SK-N-MC (cell line): ENCODE data around the gene PTRH2.
A peak's percentile ranks its signal among the peaks of the same experiment; 100 is the strongest.
"Not testable (repeated sequence)": the region's sequence is repeated elsewhere in the genome, so short reads cannot be mapped to it uniquely, and the experiment has no call there.

Experiments
- DNase-seq: peaks from one replicate; pipeline ENCODE4 v3.0.0-alpha.2; 2011; ENCODE audit warnings: low read depth, low spot score
- H3K27ac ChIP-seq: fragments of 200-600 bp; sonication (generic); 2 replicates; pipeline ENCODE4 v1.5.1; 2016; ENCODE audit warnings: mixed run types
- H3K36me3 ChIP-seq: fragments of 200-600 bp; sonication (generic); 2 replicates; pipeline ENCODE4 v1.6.1; 2017; ENCODE audit warnings: antibody characterized with exemption, low read length, mixed read lengths; ENCODE audit not compliant: insufficient read depth
- H3K4me3 ChIP-seq: fragments of 200-600 bp; sonication (generic); 2 replicates; pipeline ENCODE4 v1.5.1; 2016
- H3K9ac ChIP-seq: fragments of 200-600 bp; sonication (generic); 2 replicates; pipeline ENCODE4 v1.8.0; 2017; ENCODE audit warnings: mixed run types, mixed read lengths; ENCODE audit not compliant: insufficient read length
- H3K9me3 ChIP-seq: fragments of 200-600 bp; sonication (generic); 2 replicates; pipeline ENCODE4 v1.6.1; 2017; ENCODE audit warnings: low read depth, mild to moderate bottlenecking, antibody characterized with exemption, low read length, moderate library complexity, mixed read lengths
- EZH2 ChIP-seq: fragments of 200-600 bp; sonication (generic); IDR thresholded peaks from one replicate; pipeline ENCODE4 v1.6.1; 2017; ENCODE audit warnings: antibody characterized with exemption
- FOXP2 ChIP-seq: optimal IDR thresholded peaks from 2 replicates; pipeline ENCODE3; 2011; ENCODE audit warnings: mild to moderate bottlenecking, moderate library complexity; ENCODE audit not compliant: insufficient read depth; ENCODE audit errors: extremely low read length, control extremely low read depth
- POLR2AphosphoS5 ChIP-seq: IDR thresholded peaks from 2 replicates; pipeline ENCODE4 v1.6.1; 2012; ENCODE audit warnings: mild to moderate bottlenecking, low read depth, low read length, borderline replicate concordance

Gene PTRH2

GRCh38 chr17:59707149-59707970 is at the start of gene PTRH2, which contains the start of gene VMP1:
PTRH2 (minus strand) TSS chr17:59707430; CDS start chr17:59697978, 9,452 bp downstream.
VMP1 (plus strand) TSS chr17:59707654; CDS start chr17:59731447, 23,793 bp downstream.
- DNase-seq: peak; percentile 98
- H3K4me3 ChIP-seq: peak within 1 kb of the TSS; percentile 100
- TF ChIP-seq FOXP2 (peak; percentile 90), POLR2AphosphoS5 (peak; percentile 98), EZH2 (no peak)
- peak within 1 kb of the TSS; percentile 96 for H3K27ac ChIP-seq
- H3K9me3 ChIP-seq: no peaks in the 10 kb centered on the region
- H3K9ac ChIP-seq: peak within 1 kb of the TSS; percentile 100
- H3K36me3 ChIP-seq: peaks cover 30% of the 10 kb centered on the region

DNA sequence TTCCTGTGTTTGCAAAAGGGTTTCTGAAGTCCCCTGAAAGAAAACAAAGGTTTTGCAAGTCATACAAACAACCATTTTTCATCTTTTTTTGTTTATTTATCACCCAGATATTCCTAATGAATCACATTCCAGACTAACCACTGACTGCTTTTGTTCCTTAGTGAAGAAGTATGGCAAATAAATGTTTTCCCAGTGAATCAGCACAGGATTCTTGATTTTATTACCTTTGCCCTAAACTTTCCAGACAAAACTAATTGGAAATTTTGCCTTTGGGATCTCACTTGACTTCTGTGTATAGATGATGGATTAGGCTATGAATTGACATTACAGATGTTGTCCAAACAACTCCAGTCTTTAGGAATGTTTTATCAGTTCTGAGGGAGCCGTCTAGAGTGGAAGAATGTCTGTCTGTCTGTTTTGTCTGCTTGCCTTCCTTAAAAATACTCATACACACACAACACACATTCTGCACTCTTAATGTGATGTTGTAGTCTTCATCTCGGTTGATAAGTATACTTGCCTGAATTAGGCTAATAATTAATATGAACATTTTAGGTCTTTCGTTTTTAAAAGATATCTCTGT is 49.1 kb upstream of the PTRH2 start:
- no peak for DNase-seq
- Histone ChIP-seq H3K9me3 (no peaks in the 10 kb centered on the region), H3K9ac (peak overlapping the region; percentile 21), H3K27ac (0 out of 2 replicates have a peak overlapping the region, but pooled peaks have one; percentile 52), H3K4me3 (no peak overlapping the region), H3K36me3 (peaks cover 11% of the 10 kb centered on the region)
- TF ChIP-seq EZH2 (no peak), FOXP2 (no peak), POLR2AphosphoS5 (no peak)

GRCh38 chr17:59755069-59755468 is 47.8 kb upstream of the PTRH2 start:
- H3K9ac ChIP-seq, H3K4me3 ChIP-seq, H3K9me3 ChIP-seq, DNase-seq: not testable (repeated sequence)
- Histone ChIP-seq H3K36me3 (peaks cover 11% of the 10 kb centered on the region), H3K27ac (peak overlapping the region; percentile 63; the same call in 1 of the 2 replicates)

DNA sequence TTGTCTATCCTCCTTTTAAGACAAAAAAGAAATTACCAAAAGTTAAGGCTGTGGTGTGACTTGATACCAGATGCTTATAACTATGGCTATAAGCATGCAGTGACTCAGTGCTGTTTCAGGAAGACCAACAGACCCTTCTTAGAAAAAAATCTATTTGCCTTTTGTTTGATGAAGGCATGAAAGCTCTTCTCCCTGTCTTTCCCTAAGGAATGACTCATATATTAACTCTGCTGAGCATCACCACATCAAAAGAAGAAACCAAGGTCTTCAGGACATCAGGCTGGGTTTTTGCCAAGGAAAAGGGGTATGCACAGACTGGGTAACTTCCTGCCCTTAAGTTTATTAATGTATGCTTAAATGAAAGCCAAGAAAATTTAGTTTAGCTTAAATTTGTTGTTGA is 47.3 kb upstream of the PTRH2 start:
- Histone ChIP-seq H3K36me3 (peaks cover 11% of the 10 kb centered on the region), H3K9me3 (no peaks in the 10 kb centered on the region), H3K4me3 (no peak overlapping the region), H3K9ac (no peak overlapping the region), H3K27ac (peak overlapping the region; percentile 63; the same call in 1 of the 2 replicates)
- no peak for DNase-seq
- TF ChIP-seq FOXP2 (no peak), EZH2 (no peak), POLR2AphosphoS5 (no peak)

DNA sequence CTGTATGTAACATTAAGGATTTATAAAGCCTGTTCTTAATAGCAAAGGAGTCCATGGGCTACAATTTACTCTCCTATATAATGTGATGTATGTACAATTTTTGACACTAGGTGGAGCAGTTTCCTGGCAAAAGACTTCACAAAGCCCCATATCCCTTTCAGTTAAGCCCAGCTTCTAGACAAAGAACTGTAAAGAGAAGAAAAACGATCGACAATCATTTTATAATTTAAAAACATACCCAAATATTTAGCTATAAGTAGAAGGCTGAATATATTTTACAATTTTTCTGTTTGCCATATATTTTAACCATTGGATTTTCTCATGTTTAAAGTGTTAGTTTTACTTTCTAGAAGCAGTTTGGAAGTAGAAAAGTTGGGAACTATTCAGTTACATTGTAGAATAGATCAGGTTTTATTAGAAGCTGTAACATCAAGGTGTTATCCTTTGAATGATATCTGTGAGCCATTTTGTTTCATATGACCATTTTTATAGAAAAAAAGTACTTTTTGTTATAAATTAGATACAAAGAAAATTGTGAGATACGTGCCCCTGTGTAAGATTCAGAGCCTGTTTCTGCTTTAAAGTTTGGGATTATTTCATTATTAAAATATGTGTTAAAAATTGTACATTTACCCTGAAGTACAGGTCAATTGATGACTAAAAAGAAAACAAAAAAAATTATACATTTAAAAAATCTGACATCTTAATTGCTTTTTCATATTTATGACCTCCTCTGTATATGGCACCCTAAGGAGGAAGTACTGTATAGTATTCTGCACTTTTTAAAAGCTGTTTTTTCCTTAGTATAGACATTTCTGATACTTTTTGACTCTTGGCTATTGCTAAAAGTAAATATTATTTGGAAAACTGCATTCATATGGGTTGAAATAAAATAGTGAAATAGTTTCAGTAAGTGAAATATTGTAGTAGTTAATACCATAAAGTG is 46.6 kb upstream of the PTRH2 start:
- H3K36me3 ChIP-seq: peaks cover 10% of the 10 kb centered on the region
- no peak for TF ChIP-seq FOXP2
- no peak for TF ChIP-seq EZH2
- TF ChIP-seq POLR2AphosphoS5: no peak
- DNase-seq: peak; percentile 90
- H3K9me3 ChIP-seq: no peaks in the 10 kb centered on the region
- H3K4me3 ChIP-seq: peak overlapping the region; percentile 34; the same call in 1 of the 2 replicates
- peak overlapping the region; percentile 63; the same call in 1 of the 2 replicates for H3K27ac ChIP-seq
- peak overlapping the region; percentile 59 for H3K9ac ChIP-seq

DNA sequence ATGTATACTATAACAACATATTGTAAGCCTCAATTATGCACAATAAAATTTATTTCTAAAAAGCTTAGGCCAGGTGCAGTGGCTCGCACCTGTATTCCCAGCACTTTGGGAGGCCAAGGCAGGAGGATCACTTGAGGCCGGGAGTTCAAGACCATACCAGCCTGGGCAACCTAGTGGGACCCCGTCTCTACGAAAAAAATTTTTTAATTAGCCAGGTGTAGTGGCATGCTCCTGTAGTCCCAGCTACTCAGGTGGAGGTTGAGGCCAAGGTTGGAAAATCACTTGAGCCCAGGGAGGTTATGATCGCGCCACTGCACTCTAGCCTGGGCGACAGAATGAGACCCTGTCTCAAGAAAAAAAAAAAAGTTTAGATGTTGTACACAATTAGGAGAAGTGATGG is 45.7 kb upstream of the PTRH2 start:
- no peak overlapping the region for H3K9ac ChIP-seq
- no peak for DNase-seq
- no peaks in the 10 kb centered on the region for H3K9me3 ChIP-seq
- peaks cover 2% of the 10 kb centered on the region for H3K36me3 ChIP-seq
- TF ChIP-seq POLR2AphosphoS5 (no peak), FOXP2 (no peak), EZH2 (no peak)
- H3K27ac ChIP-seq: no peak overlapping the region
- no peak overlapping the region for H3K4me3 ChIP-seq

GRCh38 chr17:59752446-59752845 is 45.2 kb upstream of the PTRH2 start:
- H3K9ac ChIP-seq: no peak overlapping the region
- H3K27ac ChIP-seq: 0 out of 2 replicates have a peak overlapping the region, but pooled peaks have one; percentile 0
- H3K9me3 ChIP-seq: no peaks in the 10 kb centered on the region
- H3K4me3 ChIP-seq: no peak overlapping the region
- TF ChIP-seq POLR2AphosphoS5 (no peak), EZH2 (no peak), FOXP2 (no peak)
- DNase-seq: no peak
- no peaks in the 10 kb centered on the region; the same call in 1 of the 2 replicates for H3K36me3 ChIP-seq

DNA sequence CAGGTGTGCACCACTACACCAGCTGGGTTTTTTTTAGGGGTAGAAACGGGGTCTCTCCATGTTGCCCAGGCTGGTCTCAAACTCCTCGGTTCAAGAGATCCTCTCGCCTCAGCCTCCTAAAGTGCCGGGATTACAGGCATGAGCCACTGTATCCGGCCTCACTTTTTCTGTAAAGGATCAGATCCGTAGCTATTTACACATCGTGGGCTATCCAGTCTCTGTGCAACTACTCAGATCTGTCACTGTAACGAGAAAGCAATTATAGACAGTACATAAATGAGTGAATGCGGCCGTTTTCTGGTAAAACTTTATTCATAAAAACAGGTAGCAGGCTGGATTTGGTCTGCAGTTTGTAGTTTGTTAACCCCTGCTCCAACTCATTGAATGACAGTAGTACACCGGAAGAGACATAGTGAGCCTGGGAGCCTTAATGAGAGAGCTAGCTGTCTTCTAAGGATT is 44.8 kb upstream of the PTRH2 start:
- H3K27ac ChIP-seq: 0 out of 2 replicates have a peak overlapping the region, but pooled peaks have one; percentile 0
- TF ChIP-seq POLR2AphosphoS5: no peak
- H3K4me3 ChIP-seq: no peak overlapping the region
- no peak for DNase-seq
- no peaks in the 10 kb centered on the region for H3K9me3 ChIP-seq
- no peaks in the 10 kb centered on the region for H3K36me3 ChIP-seq
- no peak overlapping the region for H3K9ac ChIP-seq
